Activated naive CD8-positive, alpha-beta T cell treated with anti-CD3 and anti-CD28 coated beads, Interleukin-2, amount 10 ng/mL, durations not matched to agents 7 days and 5 days (primary cell): ENCODE measurements around the gene PDLIM7. TPM values are rescaled to one million over a fixed set of nuclear protein-coding genes. Genes with fewer than 3 reads are reported as not detected.
A peak's percentile ranks its signal among the peaks of the same experiment; 100 is the strongest.

Experiments used
- ATAC-seq: fragments of 150-1000 bp; cut with Tn5 transposase; one replicate; pipeline ENCODE4 v1.10.0; 2021; ENCODE audit warnings: low read depth, moderate library complexity
- POLR2A ChIA-PET: fragments of 350-600 bp; sonication (Branson Sonifier 250); formaldehyde crosslinking; loops from one replicate; lab custom pipeline; 2021; ENCODE audit warnings: antibody characterized with exemption; lab: Charles Lee
- DNase-seq: peaks from one replicate; pipeline ENCODE4 v3.0.0; 2021
- H3K27ac Mint-ChIP-seq: one replicate; pipeline ENCODE4 v1.8.0; 2022; ENCODE audit warnings: mild to moderate bottlenecking, mixed read lengths
- H3K27me3 Mint-ChIP-seq: one replicate; pipeline ENCODE4 v1.8.0; 2022; ENCODE audit warnings: mild to moderate bottlenecking, moderate library complexity, mixed read lengths
- H3K36me3 Mint-ChIP-seq: one replicate; pipeline ENCODE4 v1.8.0; 2021; ENCODE audit warnings: mild to moderate bottlenecking, mixed read lengths
- H3K4me1 Mint-ChIP-seq: one replicate; pipeline ENCODE4 v1.8.0; 2021; ENCODE audit warnings: mixed read lengths
- H3K4me3 Mint-ChIP-seq: one replicate; pipeline ENCODE4 v1.8.0; 2022; ENCODE audit warnings: mild to moderate bottlenecking, moderate library complexity, mixed read lengths
- H3K9me3 Mint-ChIP-seq: one replicate; pipeline ENCODE4 v1.8.0; 2021; ENCODE audit warnings: mixed read lengths
- total RNA-seq, 2 experiments: library from RNA; stranded (reverse); gene quantifications; one replicate each; pipeline ENCODE4 v1.2.3, GENCODE V29; 2021

Gene PDLIM7
- total RNA-seq, 2 experiments from 2014 or later, result 51.6 to 60.6 TPM

DNA sequence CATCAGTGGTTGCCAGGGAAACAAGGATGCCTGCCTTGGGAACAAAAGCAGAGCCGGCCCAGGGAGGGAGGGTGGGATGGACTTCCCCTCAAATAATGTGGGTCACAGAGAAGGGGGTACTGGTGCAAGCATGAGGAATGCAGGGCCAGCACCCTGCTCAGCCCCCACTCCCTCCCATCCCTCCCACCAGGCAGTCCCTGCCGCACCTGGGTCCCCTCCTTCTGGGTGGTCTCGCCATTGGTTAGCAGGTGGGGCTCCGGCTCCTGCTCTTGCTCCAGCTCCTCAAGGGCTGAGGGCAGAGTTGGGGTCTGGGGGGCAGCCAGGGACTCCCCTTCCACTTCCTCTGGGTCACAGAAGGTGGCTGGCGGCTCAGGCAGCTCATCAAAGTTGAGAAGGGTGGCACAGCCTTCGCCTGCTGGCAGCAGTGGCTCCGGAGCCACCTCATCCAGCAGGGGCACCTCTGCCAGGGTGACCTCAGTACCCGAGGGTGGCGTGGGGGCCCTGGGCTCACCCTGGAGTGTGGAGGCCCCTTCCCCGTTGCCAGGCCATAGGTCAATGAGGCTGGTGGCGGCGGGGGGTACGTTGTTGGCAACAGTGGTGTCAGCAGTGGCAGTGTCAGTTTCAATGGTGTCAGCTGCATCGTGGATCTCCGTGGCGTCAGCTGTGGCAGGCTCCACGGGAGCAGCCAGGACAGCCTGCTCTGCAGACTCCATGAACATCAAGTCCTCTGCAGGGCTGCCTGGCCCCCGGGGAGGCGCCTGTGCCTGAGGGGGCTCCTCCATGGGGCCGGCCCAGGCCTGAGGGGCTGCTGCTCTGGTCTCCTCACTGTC, 39.3 kb downstream of the PDLIM7 start:
- H3K9me3 Mint-ChIP-seq, result no peaks in the 10 kb centered on the region
- no peak overlapping the region for H3K4me3 Mint-ChIP-seq
- H3K4me1 Mint-ChIP-seq, result peaks cover 27% of the 10 kb centered on the region
- ATAC-seq (no peak), DNase-seq (no peak)
- H3K27ac Mint-ChIP-seq, result peak overlapping the region; percentile 34
- POLR2A ChIA-PET, result interaction anchor here (0.5 to 6.8 kb wide), 5 partner anchors 13 to 792 kb away, joined by 3 to 109 read pairs (median 6); partner anchors contain the start of gene PDLIM7
- H3K27me3 Mint-ChIP-seq, result peaks cover 4% of the 10 kb centered on the region
- peaks cover 9% of the 10 kb centered on the region for H3K36me3 Mint-ChIP-seq

DNA sequence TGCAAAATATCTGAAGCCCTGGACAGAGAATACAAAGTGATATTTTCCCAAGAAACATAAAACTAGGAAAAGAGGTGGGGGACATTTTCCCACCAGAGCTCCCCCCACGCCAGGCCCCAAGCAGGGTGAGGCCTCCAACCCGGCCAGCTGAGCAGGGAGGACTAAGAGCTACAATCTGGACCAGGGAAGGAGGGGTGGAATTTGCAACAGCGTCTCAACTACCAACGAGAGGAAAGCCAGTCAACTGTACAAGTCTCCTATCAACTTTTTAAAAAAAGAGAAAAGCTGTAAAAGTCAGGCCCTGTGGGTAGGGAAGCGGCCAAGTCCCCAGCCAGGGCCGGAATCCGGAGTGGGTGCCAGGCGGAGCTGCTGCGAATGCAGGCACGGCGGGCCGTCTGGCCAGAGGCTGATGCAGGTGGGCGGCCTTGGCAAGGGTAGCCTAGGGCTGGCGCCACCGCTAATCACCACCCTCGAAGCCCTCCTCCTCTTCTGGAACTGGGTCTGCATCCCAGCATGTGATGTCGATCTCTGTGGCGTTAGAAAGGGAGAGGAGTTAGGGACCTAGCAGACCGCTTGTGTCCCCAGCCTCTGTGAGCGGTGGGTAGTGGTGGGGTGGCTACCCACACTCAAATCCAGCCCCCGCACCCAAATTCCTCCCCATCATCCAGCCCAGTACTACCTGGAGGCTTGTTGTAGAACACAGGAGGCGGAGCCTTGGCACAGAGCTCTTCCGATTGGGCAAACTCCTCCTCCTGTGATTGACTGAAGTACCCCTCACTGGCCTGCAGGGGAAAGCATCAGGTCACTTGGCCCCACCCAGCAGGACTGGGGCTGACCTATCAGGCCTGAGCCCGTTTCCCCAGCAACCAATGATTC, 40.2 kb downstream of the PDLIM7 start:
- peak overlapping the region; percentile 42 for H3K27ac Mint-ChIP-seq
- peaks cover 6% of the 10 kb centered on the region for H3K27me3 Mint-ChIP-seq
- no peaks in the 10 kb centered on the region for H3K9me3 Mint-ChIP-seq
- peaks cover 21% of the 10 kb centered on the region for H3K4me1 Mint-ChIP-seq
- DNase-seq, result no peak
- peak; percentile 8 for ATAC-seq
- peak overlapping the region; percentile 10 for H3K4me3 Mint-ChIP-seq
- POLR2A ChIA-PET, result interaction anchor here (1.0 to 6.8 kb wide), 4 partner anchors 13 to 54 kb away, joined by 5 to 109 read pairs (median 7); partner anchors contain the start of gene PDLIM7
- H3K36me3 Mint-ChIP-seq, result peaks cover 8% of the 10 kb centered on the region

DNA sequence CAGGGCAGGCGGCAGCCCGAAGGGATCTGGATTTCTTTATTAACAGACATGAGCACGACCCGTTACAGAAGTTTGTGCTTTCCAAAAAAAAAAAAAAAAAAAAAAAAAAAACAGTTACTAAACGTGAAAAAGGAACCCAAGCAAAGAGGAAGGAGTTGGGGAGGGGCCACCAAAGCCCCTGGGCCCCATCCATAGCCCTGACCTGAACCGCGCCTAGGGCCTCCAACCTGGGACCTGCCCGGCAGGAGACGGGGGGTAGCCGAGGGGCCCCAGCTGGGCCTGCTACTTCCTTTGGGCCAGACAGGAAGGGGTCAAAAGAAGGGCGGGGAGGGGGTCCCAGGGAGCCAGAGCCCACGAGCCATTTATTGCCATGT, 40.8 kb downstream of the PDLIM7 start:
- H3K27me3 Mint-ChIP-seq, result peaks cover 6% of the 10 kb centered on the region
- H3K36me3 Mint-ChIP-seq, result peaks cover 6% of the 10 kb centered on the region
- H3K27ac Mint-ChIP-seq, result peak overlapping the region; percentile 87
- H3K4me1 Mint-ChIP-seq, result peaks cover 14% of the 10 kb centered on the region
- peak overlapping the region; percentile 85 for H3K4me3 Mint-ChIP-seq
- no peaks in the 10 kb centered on the region for H3K9me3 Mint-ChIP-seq
- no peak for ATAC-seq
- no peak for DNase-seq
- POLR2A ChIA-PET, result interaction anchor here (1.4 to 6.8 kb wide), 5 partner anchors 14 to 53 kb away, joined by 5 to 109 read pairs (median 17); partner anchors contain the start of gene PDLIM7

DNA sequence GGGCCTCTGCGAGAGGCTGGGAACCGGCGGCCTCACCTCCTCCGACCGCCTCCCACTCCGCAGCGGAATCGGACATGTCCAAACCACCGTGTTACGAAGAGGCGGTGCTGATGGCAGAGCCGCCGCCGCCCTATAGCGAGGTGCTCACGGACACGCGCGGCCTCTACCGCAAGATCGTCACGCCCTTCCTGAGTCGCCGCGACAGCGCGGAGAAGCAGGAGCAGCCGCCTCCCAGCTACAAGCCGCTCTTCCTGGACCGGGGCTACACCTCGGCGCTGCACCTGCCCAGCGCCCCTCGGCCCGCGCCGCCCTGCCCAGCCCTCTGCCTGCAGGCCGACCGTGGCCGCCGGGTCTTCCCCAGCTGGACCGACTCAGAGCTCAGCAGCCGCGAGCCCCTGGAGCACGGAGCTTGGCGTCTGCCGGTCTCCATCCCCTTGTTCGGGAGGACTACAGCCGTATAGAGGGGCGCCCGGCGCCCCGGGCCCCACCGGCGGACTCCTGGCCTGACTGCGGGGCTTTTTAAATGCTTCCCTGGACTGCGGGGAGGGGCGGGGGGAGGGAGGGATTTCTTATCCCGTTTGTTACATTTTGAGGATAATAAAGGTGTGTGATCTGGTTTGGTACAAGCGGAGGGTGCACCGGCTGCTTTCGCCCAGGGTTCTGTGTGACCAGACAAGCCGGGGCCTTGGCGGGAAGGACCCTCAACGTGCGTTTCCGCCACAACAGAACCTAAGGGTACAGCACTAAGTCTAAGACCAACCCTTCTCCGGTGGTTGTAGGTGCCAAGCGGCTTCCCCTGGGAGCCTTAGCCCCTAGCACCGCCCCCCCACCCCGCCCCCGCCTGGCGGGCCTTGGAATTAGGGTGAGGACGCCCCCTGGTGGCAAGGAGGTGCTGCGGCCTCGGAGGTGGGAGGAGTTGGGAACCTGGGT, 41.5 kb downstream of the PDLIM7 start:
- POLR2A ChIA-PET, result interaction anchor here (0.7 to 6.8 kb wide), 28 partner anchors 9 to 918 kb away, joined by 3 to 109 read pairs (median 5); partner anchors contain the start of genes GRK6, MXD3, PDLIM7 and RNF44
- Mint-ChIP-seq H3K36me3 (peaks cover 2% of the 10 kb centered on the region), H3K4me1 (peaks cover 11% of the 10 kb centered on the region), H3K27ac (peak overlapping the region; percentile 87), H3K4me3 (peak overlapping the region; percentile 85), H3K27me3 (peaks cover 6% of the 10 kb centered on the region), H3K9me3 (no peaks in the 10 kb centered on the region)
- ATAC-seq (peak; percentile 27), DNase-seq (peak; percentile 91)

DNA sequence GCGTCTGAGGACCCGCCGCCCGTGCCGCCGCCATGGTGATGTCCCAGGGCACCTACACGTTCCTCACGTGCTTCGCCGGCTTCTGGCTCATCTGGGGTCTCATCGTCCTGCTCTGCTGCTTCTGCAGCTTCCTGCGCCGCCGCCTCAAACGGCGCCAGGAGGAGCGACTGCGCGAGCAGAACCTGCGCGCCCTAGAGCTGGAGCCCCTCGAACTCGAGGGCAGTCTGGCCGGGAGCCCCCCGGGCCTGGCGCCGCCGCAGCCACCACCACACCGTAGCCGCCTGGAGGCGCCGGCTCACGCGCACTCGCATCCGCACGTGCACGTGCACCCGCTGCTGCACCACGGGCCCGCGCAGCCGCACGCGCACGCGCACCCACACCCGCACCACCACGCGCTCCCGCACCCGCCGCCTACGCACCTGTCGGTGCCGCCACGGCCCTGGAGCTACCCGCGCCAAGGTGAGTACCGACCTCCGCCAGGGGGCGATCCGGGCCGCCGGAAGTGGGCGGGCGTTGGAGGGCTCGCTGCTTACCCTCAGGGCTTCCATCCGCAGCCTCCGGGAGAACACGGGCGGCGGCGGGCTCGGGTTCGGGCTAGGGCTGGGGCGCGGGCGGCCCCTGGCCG, 42.3 kb downstream of the PDLIM7 start:
- H3K36me3 Mint-ChIP-seq, result no peaks in the 10 kb centered on the region
- ATAC-seq (peak; percentile 65), DNase-seq (peak; percentile 97)
- H3K27me3 Mint-ChIP-seq, result peaks cover 6% of the 10 kb centered on the region
- POLR2A ChIA-PET, result interaction anchor here (0.7 to 6.8 kb wide), 28 partner anchors 8 to 917 kb away, joined by 3 to 109 read pairs (median 5); partner anchors contain the start of genes GRK6, MXD3, PDLIM7 and RNF44
- H3K27ac Mint-ChIP-seq, result peak overlapping the region; percentile 64
- H3K4me3 Mint-ChIP-seq, result peak overlapping the region; percentile 55
- peaks cover 11% of the 10 kb centered on the region for H3K4me1 Mint-ChIP-seq
- H3K9me3 Mint-ChIP-seq, result no peaks in the 10 kb centered on the region

DNA sequence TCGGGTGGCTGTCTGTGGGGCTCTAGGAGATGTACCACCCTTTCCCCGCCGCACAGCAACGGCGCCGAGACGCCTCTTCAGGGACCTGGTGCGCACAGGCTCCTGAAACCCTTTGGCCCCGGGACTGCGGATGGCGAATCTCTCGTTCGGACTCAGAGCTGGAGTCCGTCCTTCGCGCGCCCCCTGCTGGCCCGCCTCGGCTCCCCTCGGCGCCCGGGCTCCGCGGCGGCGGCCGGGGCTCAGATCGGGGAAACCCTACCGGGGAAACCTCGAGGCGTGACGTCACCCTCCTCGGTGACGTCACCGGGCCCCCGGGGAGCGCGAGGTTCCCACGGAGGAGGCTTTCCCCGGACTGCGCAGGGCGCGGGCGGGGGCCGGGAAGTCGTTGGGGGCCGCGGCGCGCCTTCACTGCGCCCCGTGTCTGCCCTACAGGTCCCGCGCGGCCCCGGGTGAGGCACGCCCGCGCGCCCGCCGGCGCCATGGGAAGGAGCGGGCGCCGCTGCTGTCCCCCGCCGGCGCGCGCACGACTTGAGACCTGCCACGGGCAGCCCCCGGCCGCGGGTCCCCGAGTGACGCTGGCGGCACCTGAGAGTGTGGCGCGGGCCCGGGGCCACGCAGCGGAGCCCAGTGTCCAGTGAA, 42.9 kb downstream of the PDLIM7 start:
- DNase-seq (peak; percentile 98), ATAC-seq (peak; percentile 51)
- peaks cover 11% of the 10 kb centered on the region for H3K4me1 Mint-ChIP-seq
- peaks cover 6% of the 10 kb centered on the region for H3K27me3 Mint-ChIP-seq
- POLR2A ChIA-PET, result interaction anchor here (0.7 to 6.8 kb wide), 21 partner anchors 10 to 139 kb away, joined by 3 to 109 read pairs (median 7); partner anchors contain the start of genes GRK6 and PDLIM7
- peak overlapping the region; percentile 64 for H3K27ac Mint-ChIP-seq
- H3K9me3 Mint-ChIP-seq, result no peaks in the 10 kb centered on the region
- no peaks in the 10 kb centered on the region for H3K36me3 Mint-ChIP-seq
- peak overlapping the region; percentile 85 for H3K4me3 Mint-ChIP-seq

DNA sequence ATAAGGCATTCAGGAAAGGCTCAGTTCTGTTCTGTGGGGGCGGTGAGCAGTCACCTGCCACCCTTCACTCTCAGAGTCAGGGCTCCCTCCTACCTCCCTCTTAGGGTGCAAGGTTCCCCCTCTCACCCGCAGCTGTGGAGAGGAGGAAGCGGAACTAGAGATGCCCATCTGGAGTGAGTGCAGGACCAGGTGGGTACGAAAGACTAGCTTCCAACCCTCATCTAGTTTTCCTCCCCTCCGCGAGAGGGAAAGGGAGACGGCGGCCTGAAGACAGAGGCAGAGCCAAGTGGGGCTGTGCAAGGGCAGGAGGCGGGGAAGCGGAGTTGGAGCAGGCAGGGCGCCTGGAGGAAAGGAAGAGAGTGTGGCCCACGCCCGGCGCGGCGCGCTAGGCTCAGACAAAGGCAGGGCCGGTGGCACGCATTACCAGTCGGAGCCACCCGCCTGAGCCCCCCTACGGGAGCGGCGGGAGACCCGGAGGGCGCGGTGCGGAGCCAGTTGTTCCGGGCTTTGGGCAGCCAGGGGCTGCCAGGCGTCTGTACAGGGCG, 43.5 kb downstream of the PDLIM7 start:
- ATAC-seq (no peak), DNase-seq (no peak)
- no peaks in the 10 kb centered on the region for H3K36me3 Mint-ChIP-seq
- H3K27ac Mint-ChIP-seq, result peak overlapping the region; percentile 69
- H3K9me3 Mint-ChIP-seq, result no peaks in the 10 kb centered on the region
- peaks cover 6% of the 10 kb centered on the region for H3K27me3 Mint-ChIP-seq
- H3K4me1 Mint-ChIP-seq, result peaks cover 11% of the 10 kb centered on the region
- H3K4me3 Mint-ChIP-seq, result peak overlapping the region; percentile 85
- POLR2A ChIA-PET, result interaction anchor here (0.7 to 6.8 kb wide), 7 partner anchors 9 to 135 kb away, joined by 3 to 109 read pairs (median 30); partner anchors contain the start of gene GRK6

DNA sequence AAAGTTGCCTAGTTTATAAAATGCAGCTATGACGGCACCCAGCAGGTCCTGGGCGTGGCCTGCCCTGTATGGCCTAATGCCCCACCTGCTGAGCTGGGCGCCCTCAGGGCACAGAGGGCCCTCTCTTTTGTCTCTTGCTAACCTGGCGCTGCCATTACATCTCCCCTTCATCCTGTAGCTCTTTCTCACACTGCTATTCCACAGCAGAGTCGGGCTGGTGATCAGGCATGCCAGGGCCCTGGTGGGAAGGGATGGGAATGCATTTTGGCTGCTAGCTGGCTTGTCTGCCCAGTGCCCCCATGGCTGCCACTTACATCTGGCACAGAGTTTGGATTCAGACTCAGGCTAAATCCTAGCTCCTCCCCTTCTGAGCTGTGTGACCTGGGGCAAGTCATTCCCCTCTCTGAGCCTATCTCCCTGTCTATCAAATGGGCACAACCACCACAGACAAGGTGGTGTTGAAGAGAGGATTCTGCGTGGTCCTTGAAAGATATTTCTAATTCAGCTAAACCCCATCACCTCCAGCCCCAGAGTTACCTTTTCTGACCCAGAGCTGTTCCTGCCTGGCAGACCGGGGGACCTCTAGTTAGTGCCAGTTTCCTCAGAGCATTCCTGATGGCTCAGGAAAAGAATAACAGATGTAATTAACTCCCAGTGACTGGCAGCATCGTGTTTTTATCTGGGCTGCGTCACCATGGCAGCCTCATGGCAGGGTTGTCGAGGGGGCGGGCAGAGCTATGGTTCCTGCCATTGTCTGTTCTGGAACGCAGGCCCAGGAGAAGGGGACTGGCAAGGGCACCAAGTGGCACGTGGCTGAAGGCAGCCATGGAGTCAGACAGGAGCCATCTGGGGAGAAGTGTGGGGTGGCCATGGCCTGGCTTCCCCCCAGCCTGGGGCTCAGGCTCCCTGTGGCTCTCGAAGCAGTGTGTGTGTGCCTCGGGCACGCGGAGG, 44.4 kb downstream of the PDLIM7 start:
- Mint-ChIP-seq H3K9me3 (no peaks in the 10 kb centered on the region), H3K27ac (no peak overlapping the region), H3K4me3 (peak overlapping the region; percentile 32), H3K36me3 (no peaks in the 10 kb centered on the region), H3K27me3 (peaks cover 6% of the 10 kb centered on the region), H3K4me1 (peaks cover 17% of the 10 kb centered on the region)
- ATAC-seq (no peak), DNase-seq (no peak)
- POLR2A ChIA-PET, result interaction anchor here (0.8 to 6.8 kb wide), 6 partner anchors 8 to 63 kb away, joined by 3 to 109 read pairs (median 6); no protein-coding TSS in a partner anchor

DNA sequence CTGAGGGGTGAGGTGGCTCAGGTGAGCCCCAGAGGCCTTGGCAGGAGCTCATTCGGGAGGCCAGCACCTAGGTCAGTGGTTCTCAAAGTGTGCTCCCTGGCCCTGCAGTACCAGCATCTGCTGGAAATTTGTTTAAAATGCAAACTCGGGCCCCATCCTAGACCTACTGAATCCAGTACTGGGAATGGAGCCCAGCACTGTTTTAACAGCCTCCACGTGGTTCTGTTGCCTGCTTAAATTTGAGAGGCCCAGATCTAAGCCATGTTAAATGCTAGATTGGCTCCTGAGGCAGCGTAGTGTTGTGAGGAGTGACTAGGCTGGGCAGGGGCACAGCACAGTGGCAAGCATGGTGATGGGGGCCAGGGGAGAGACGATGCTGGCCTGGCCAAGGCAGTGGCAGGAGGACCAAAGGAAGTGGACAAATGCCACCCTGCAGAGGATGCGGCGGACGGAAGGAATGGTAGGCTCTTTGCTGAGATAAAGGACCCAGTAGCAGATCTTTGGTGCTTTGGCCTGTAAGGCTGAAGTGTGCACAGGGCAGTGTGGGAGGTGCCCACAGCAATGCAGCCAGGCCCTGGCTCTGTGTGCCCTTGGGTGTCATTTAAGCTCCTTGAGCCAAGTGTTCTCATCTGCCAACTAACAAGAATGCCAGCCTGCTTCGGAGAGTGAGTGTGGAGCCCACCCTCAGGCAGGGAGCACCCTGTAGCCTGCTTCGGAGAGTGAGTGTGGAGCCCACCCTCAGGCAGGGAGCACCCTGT, 46.6 kb downstream of the PDLIM7 start:
- H3K27ac Mint-ChIP-seq, result no peak overlapping the region
- no peaks in the 10 kb centered on the region for H3K9me3 Mint-ChIP-seq
- ATAC-seq (no peak), DNase-seq (no peak)
- peaks cover 17% of the 10 kb centered on the region for H3K4me1 Mint-ChIP-seq
- H3K27me3 Mint-ChIP-seq, result peaks cover 6% of the 10 kb centered on the region
- no peaks in the 10 kb centered on the region for H3K36me3 Mint-ChIP-seq
- H3K4me3 Mint-ChIP-seq, result no peak overlapping the region
- POLR2A ChIA-PET, result interaction anchor here (8.7 to 12.5 kb wide), 2 partner anchors 21 to 47 kb away, joined by 122 to 312 read pairs; partner anchors contain the start of gene GRK6
